ENCODE measurements around the gene SAFB2. TPM values are rescaled to one million over a fixed set of nuclear protein-coding genes. Genes with fewer than 3 reads are reported as not detected.

SAFB2 gene
- total and polyA plus RNA-seq, 2 donors from 2014 or later, result 67.1 to 113 TPM

DNA sequence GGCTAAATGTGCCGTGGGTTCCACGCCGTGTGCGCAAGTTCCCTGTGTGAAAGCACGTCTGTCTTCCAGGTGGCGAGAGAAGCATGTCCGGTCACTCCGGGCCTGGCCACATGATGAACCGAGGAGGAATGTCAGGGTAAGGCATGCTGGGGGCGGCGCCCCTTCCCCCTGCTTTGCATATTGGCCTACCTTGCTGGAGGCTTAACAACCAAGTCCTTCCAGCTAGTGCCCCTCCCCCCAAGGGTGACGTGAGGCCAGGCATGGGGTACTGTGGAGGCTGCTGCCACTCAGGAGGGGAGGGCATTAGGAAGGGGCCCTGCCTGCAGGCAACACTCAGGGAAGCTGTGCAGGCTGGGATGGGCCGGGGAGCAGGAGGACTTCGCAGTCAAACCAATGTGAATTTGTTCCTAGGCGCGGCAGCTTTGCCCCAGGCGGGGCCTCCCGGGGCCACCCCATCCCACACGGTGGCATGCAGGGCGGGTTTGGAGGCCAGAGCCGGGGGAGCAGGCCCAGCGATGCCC lies 45.2 kb upstream of the SAFB2 start:
- Histone ChIP-seq H3K4me3 (ENCODE audit: low read length in 3 of 3) (no peak overlapping the region), H3K9ac (ENCODE audit: low read length in 3 of 3) (no peak overlapping the region), H3K27me3 (ENCODE audit: control insufficient read depth, insufficient read depth, low read length) (no peaks in the 10 kb centered on the region), H3K9me3 (ENCODE audit: control insufficient read depth in 2 of 3, insufficient read depth in 1 of 3, low read length in 3 of 3) (no peaks in the 10 kb centered on the region), H3K4me1 (ENCODE audit: control insufficient read depth in 2 of 3, insufficient read depth in 2 of 3, low read depth in 1 of 3, low read length in 3 of 3) (peaks cover 0 to 6% (median 6%) of the 10 kb centered on the region in 3 donors), H3K36me3 (ENCODE audit: control insufficient read depth in 2 of 3, insufficient read depth in 3 of 3, low read length in 3 of 3) (peaks cover 14 to 64% (median 48%) of the 10 kb centered on the region in 3 donors), H3K27ac (ENCODE audit: low read depth in 2 of 2, low read length in 2 of 2) (no peak overlapping the region)
- TF ChIP-seq, protein P1, sequence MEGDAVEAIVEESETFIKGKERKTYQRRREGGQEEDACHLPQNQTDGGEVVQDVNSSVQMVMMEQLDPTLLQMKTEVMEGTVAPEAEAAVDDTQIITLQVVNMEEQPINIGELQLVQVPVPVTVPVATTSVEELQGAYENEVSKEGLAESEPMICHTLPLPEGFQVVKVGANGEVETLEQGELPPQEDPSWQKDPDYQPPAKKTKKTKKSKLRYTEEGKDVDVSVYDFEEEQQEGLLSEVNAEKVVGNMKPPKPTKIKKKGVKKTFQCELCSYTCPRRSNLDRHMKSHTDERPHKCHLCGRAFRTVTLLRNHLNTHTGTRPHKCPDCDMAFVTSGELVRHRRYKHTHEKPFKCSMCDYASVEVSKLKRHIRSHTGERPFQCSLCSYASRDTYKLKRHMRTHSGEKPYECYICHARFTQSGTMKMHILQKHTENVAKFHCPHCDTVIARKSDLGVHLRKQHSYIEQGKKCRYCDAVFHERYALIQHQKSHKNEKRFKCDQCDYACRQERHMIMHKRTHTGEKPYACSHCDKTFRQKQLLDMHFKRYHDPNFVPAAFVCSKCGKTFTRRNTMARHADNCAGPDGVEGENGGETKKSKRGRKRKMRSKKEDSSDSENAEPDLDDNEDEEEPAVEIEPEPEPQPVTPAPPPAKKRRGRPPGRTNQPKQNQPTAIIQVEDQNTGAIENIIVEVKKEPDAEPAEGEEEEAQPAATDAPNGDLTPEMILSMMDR (IDR thresholded peaks at IDR 0.05; ENCODE audit: borderline replicate concordance, extremely low read depth, insufficient read depth), result no peak
- FAIRE-seq (no peak), DNase-seq (peak in 2 of 5 donors; percentile 65 to 67)
- intact Hi-C loops (cut with DNase I), result no loop called here

DNA sequence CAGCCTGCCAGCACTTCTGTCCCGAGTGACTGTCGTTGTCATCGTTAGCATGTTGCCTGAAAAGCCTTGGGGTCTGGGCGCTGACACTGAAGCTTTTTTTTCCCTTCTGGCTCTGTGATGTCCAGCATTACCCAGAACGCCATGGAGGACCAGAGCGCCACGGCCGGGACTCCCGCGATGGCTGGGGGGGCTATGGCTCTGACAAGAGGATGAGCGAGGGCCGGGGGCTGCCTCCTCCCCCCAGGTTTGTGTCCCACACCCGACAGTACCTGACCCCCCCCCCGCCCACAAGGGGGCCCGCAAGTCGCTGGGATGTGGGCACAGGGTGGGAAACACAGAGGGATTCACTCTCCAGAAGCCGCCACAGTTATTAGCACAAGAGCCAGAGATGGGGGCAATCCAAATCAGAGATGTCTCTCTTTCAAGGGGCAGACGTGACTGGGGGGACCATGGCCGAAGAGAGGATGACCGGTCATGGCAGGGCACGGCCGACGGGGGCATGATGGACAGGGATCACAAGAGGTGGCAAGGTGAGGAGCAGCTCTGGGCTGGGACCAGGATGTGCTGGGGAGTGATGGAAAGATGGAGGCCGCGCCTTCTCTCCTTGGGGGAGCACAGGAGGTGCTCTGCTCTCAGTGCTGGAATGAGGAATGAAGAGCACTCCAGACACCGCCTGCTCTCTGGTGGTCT lies 44.5 kb upstream of the SAFB2 start:
- intact Hi-C loops (cut with DNase I), result no loop called here
- FAIRE-seq, result no peak
- no peak overlapping the region for H3K4me3 ChIP-seq (ENCODE audit: low read length in 3 of 3)
- peak in 1 of 5 donors; percentile 68 for DNase-seq
- no peaks in the 10 kb centered on the region for H3K9me3 ChIP-seq (ENCODE audit: control insufficient read depth in 2 of 3, insufficient read depth in 1 of 3, low read length in 3 of 3)
- peaks cover 0 to 6% (median 6%) of the 10 kb centered on the region in 3 donors for H3K4me1 ChIP-seq (ENCODE audit: control insufficient read depth in 2 of 3, insufficient read depth in 2 of 3, low read depth in 1 of 3, low read length in 3 of 3)
- H3K27me3 ChIP-seq (ENCODE audit: control insufficient read depth, insufficient read depth, low read length), result no peaks in the 10 kb centered on the region
- peaks cover 14 to 67% (median 48%) of the 10 kb centered on the region in 3 donors for H3K36me3 ChIP-seq (ENCODE audit: control insufficient read depth in 2 of 3, insufficient read depth in 3 of 3, low read length in 3 of 3)
- TF ChIP-seq, protein P1 (IDR thresholded peaks at IDR 0.05; ENCODE audit: borderline replicate concordance, extremely low read depth, insufficient read depth), result no peak
- H3K27ac ChIP-seq (ENCODE audit: low read depth in 2 of 2, low read length in 2 of 2), result no peak overlapping the region
- H3K9ac ChIP-seq (ENCODE audit: low read length in 3 of 3), result no peak overlapping the region

DNA sequence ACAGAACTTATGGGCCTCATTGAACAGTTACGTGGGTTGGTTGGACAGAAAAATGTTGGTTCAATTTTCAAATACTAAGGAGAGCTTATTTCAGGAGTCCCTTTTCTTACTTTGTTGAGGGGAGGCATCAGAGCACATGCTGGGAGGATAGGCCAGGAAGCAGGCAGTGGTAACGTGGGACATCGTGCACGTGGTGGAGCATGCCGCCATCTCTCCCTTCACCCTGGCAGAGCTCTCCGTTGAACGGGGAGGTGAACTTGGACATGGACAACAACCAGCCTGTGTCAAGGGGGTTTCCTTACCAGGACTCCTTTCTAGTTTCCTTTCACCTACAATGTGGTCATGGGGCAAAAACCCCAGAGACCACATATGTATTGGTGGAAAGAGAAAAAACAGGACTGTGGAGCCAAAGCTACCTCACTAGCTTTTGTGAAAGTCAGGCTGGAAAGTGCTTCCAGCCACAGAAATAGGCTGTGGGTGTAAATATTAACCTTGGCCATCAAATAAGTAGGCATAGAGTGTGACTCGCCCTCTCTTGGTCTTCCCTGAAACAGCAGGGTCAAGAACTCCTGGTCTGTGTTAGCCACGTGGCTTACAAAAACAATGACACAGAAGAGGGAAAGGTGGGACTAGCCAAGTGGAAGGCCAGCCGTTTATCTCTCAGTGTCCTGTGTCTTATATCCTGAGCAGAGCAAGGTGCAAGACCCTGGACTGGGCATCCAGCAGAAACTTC lies 43.4 kb upstream of the SAFB2 start:
- Histone ChIP-seq H3K36me3 (ENCODE audit: control insufficient read depth in 2 of 3, insufficient read depth in 3 of 3, low read length in 3 of 3) (peaks cover 14 to 70% (median 55%) of the 10 kb centered on the region in 3 donors), H3K27ac (ENCODE audit: low read depth in 2 of 2, low read length in 2 of 2) (peak overlapping the region in 1 of 2 donors; percentile 28), H3K9me3 (ENCODE audit: control insufficient read depth in 2 of 3, insufficient read depth in 1 of 3, low read length in 3 of 3) (no peaks in the 10 kb centered on the region), H3K9ac (ENCODE audit: low read length in 3 of 3) (no peak overlapping the region), H3K4me3 (ENCODE audit: low read length in 3 of 3) (no peak overlapping the region), H3K27me3 (ENCODE audit: control insufficient read depth, insufficient read depth, low read length) (no peaks in the 10 kb centered on the region), H3K4me1 (ENCODE audit: control insufficient read depth in 2 of 3, insufficient read depth in 2 of 3, low read depth in 1 of 3, low read length in 3 of 3) (peaks cover 0 to 6% (median 6%) of the 10 kb centered on the region in 3 donors)
- DNase-seq (peak in 3 of 5 donors; percentile 26 to 53 (median 49)), FAIRE-seq (no peak)
- TF ChIP-seq, protein P1 (IDR thresholded peaks at IDR 0.05; ENCODE audit: borderline replicate concordance, extremely low read depth, insufficient read depth), result no peak
- intact Hi-C loops (cut with DNase I), result no loop called here

Measured in kidney (tissue), 14 donors.